CD4-positive, alpha-beta memory T cell (primary cell): ENCODE data around the gene FJX1. TPM values are rescaled to one million over a fixed set of nuclear protein-coding genes. Genes with fewer than 3 reads are reported as not detected.

ENCODE experiments used
- CTCF ChIA-PET: fragments of 350-600 bp; sonication (Branson Sonifier 250); formaldehyde crosslinking; loops from one replicate; lab custom pipeline; 2021; ENCODE audit warnings: inconsistent platforms; ENCODE audit not compliant: partially characterized antibody; lab: Charles Lee
- POLR2A ChIA-PET: fragments of 350-600 bp; sonication (Branson Sonifier 250); formaldehyde crosslinking; loops from one replicate; lab custom pipeline; 2021; ENCODE audit not compliant: partially characterized antibody; lab: Charles Lee
- DNase-seq, 5 donors: peaks; one replicate each; pipeline versions ENCODE4 v3.0.0 to v3.0.0-alpha.2; 2020 to 2022; ENCODE audit warnings: mixed read lengths in 1 of 5
- H3K27ac ChIP-seq: one replicate; pipeline ENCODE4 v1.7.0; 2013; ENCODE audit warnings: low read depth, low read length
- H3K27me3 ChIP-seq: 2 replicates; pipeline ENCODE4 v1.7.0; 2013; ENCODE audit warnings: mild to moderate bottlenecking, low read length, moderate library complexity; ENCODE audit not compliant: insufficient read depth
- H3K36me3 ChIP-seq: 2 replicates; pipeline ENCODE4 v1.7.0; 2013; ENCODE audit warnings: mild to moderate bottlenecking, low read length, moderate library complexity; ENCODE audit not compliant: insufficient read depth
- H3K4me1 ChIP-seq: 2 replicates; pipeline ENCODE4 v1.7.0; 2013; ENCODE audit warnings: mild to moderate bottlenecking, low read length, moderate library complexity; ENCODE audit not compliant: insufficient read depth
- H3K4me3 ChIP-seq, 2 donors: one replicate each; pipeline ENCODE4 v1.7.0; 2013; ENCODE audit warnings: low read length in 2 of 2, mild to moderate bottlenecking in 1 of 2
- H3K9me3 ChIP-seq, 2 donors: one replicate each; pipeline ENCODE4 v1.7.0; 2013; ENCODE audit warnings: low read length in 2 of 2, control low read depth in 1 of 2; ENCODE audit not compliant: control insufficient read depth in 1 of 2
- H3K27ac Mint-ChIP-seq, 7 donors: one replicate each; pipeline ENCODE4 v1.8.0; 2020 to 2021; ENCODE audit warnings: mixed read lengths in 7 of 7, mild to moderate bottlenecking in 6 of 7, inconsistent platforms in 3 of 7, moderate library complexity in 3 of 7
- H3K27me3 Mint-ChIP-seq, 2 donors: one replicate each; pipeline ENCODE4 v1.8.0; 2020 to 2021; ENCODE audit warnings: mixed read lengths in 2 of 2
- H3K36me3 Mint-ChIP-seq, 2 donors: one replicate each; pipeline ENCODE4 v1.8.0; 2020 to 2021; ENCODE audit warnings: mixed read lengths in 2 of 2, inconsistent platforms in 1 of 2, mild to moderate bottlenecking in 1 of 2
- H3K4me1 Mint-ChIP-seq, 4 donors: one replicate each; pipeline ENCODE4 v1.8.0; 2020 to 2021; ENCODE audit warnings: mixed read lengths in 4 of 4, mild to moderate bottlenecking in 1 of 4
- H3K4me3 Mint-ChIP-seq, 8 donors: one replicate each; pipeline ENCODE4 v1.8.0; 2020 to 2021; ENCODE audit warnings: mixed read lengths in 8 of 8, mild to moderate bottlenecking in 7 of 8, moderate library complexity in 6 of 8, inconsistent platforms in 3 of 8
- H3K9me3 Mint-ChIP-seq, 8 donors: one replicate each; pipeline ENCODE4 v1.8.0; 2020 to 2021; ENCODE audit warnings: mixed read lengths in 8 of 8, mild to moderate bottlenecking in 5 of 8, inconsistent platforms in 3 of 8, moderate library complexity in 1 of 8
- intact Hi-C: fragments of 100-400 bp; cut with micrococcal nuclease; formaldehyde crosslinking; loops from one replicate; pipeline ENCODE4 v1.15.1; 2023
- polyA plus RNA-seq, 2 donors: library from polyadenylated mRNA; unstranded; fragments of 300-500 nt; fragmentation: Illumina TruSeq; gene quantifications; one replicate each; pipeline ENCODE4 v1.2.3, GENCODE V29; 2021
- total RNA-seq, 2 experiments: library from RNA; stranded (reverse); gene quantifications; one replicate each; pipeline ENCODE4 v1.2.3, GENCODE V29; 2021

The FJX1 gene
- total and polyA plus RNA-seq, 4 experiments from 2014 or later: 0.10 TPM; not detected in 3

GRCh38 chr11:35584321-35584720 lies 33.9 kb upstream of the FJX1 start:
- CTCF ChIA-PET: no interaction called here
- H3K4me1 ChIP-seq: no peaks in the 10 kb centered on the region
- no peaks in the 10 kb centered on the region for H3K36me3 Mint-ChIP-seq
- peaks cover 8% of the 10 kb centered on the region for H3K27me3 ChIP-seq
- no peak overlapping the region for H3K4me3 ChIP-seq
- no peak overlapping the region for H3K27ac ChIP-seq
- peaks cover 0 to 4% (median 0%) of the 10 kb centered on the region in 8 donors for H3K9me3 Mint-ChIP-seq
- POLR2A ChIA-PET: no interaction called here
- no peaks in the 10 kb centered on the region for H3K4me1 Mint-ChIP-seq
- H3K27ac Mint-ChIP-seq: no peak overlapping the region
- intact Hi-C loops: no loop called here
- no peaks in the 10 kb centered on the region for H3K9me3 ChIP-seq
- H3K27me3 Mint-ChIP-seq: peaks cover 21 to 51% of the 10 kb centered on the region in 2 donors
- DNase-seq: no peak
- H3K36me3 ChIP-seq: no peaks in the 10 kb centered on the region
- H3K4me3 Mint-ChIP-seq: no peak overlapping the region

GRCh38 chr11:35585416-35585815 lies 32.8 kb upstream of the FJX1 start:
- Mint-ChIP-seq H3K27me3 (peaks cover 21 to 49% of the 10 kb centered on the region in 2 donors), H3K4me1 (no peaks in the 10 kb centered on the region), H3K27ac (no peak overlapping the region), H3K36me3 (no peaks in the 10 kb centered on the region), H3K9me3 (no peaks in the 10 kb centered on the region), H3K4me3 (no peak overlapping the region)
- CTCF ChIA-PET: no interaction called here
- intact Hi-C loops: no loop called here
- Histone ChIP-seq H3K4me3 (no peak overlapping the region), H3K27me3 (peaks cover 8% of the 10 kb centered on the region), H3K4me1 (no peaks in the 10 kb centered on the region), H3K9me3 (no peaks in the 10 kb centered on the region), H3K27ac (no peak overlapping the region), H3K36me3 (no peaks in the 10 kb centered on the region)
- POLR2A ChIA-PET: no interaction called here
- DNase-seq: no peak

- Histone ChIP-seq H3K27ac (no peak overlapping the region), H3K36me3 (no peaks in the 10 kb centered on the region), H3K4me1 (no peaks in the 10 kb centered on the region), H3K27me3 (peaks cover 8% of the 10 kb centered on the region), H3K4me3 (no peak overlapping the region), H3K9me3 (no peaks in the 10 kb centered on the region)
- no peak for DNase-seq
- H3K4me1 Mint-ChIP-seq: no peaks in the 10 kb centered on the region
- H3K36me3 Mint-ChIP-seq: no peaks in the 10 kb centered on the region
- H3K9me3 Mint-ChIP-seq: no peaks in the 10 kb centered on the region
- ChIA-PET CTCF (no interaction called here), POLR2A (no interaction called here)
- intact Hi-C loops: no loop called here
- H3K27ac Mint-ChIP-seq: no peak overlapping the region
- no peak overlapping the region for H3K4me3 Mint-ChIP-seq
- H3K27me3 Mint-ChIP-seq: peaks cover 18 to 45% of the 10 kb centered on the region in 2 donors
These were observed 32.0 kb upstream of the FJX1 start for GRCh38 chr11:35586222-35586621.

DNA sequence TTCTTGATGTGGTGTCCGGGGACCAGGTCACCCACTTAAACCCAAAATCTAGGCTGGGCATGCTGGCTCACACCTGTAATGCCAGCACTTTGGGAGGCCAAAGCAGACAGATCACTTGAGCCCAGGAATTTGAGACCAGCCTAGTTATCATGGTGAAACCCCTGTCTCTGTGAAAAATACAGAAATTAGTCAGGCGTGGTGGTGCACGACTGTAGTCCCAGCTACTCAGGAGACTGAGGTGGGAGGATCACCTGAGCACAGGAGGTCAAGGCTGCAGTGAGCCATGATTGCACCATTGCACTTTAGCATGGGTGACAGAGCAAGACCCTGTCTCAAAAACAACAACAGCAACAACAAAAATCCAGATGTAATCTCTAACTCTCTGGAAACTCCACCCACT lies 30.3 kb upstream of the FJX1 start:
- Mint-ChIP-seq H3K27ac (no peak overlapping the region), H3K27me3 (peaks cover 8 to 49% of the 10 kb centered on the region in 2 donors)
- POLR2A ChIA-PET: no interaction called here

DNA sequence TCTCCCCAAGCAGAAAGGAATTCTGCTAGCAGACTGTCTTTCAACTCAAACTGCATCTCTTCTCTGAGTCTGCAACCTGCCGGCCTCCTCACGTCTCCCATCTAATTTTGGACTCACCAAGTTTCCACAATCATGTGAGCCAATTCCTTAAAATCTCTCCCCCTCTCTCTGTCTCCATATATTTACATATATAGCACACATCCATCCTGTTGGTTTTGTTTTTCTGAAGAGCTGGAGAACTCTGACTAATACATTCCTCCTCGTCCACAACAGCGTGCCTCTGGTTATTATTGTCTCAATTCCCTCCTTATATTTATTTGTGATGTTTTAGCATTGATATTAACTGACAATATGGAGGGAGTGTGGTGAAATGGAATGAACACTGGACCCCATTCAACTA lies 29.6 kb upstream of the FJX1 start:
- Mint-ChIP-seq H3K9me3 (no peaks in the 10 kb centered on the region), H3K36me3 (no peaks in the 10 kb centered on the region), H3K27ac (no peak overlapping the region), H3K27me3 (peaks cover 11 to 46% of the 10 kb centered on the region in 2 donors), H3K4me1 (no peaks in the 10 kb centered on the region), H3K4me3 (no peak overlapping the region)
- H3K9me3 ChIP-seq: no peaks in the 10 kb centered on the region
- intact Hi-C loops: no loop called here
- no peak for DNase-seq
- no peaks in the 10 kb centered on the region for H3K4me1 ChIP-seq
- POLR2A ChIA-PET: no interaction called here
- CTCF ChIA-PET: no interaction called here
- no peak overlapping the region for H3K4me3 ChIP-seq
- no peak overlapping the region for H3K27ac ChIP-seq
- H3K27me3 ChIP-seq: peaks cover 4% of the 10 kb centered on the region
- no peaks in the 10 kb centered on the region for H3K36me3 ChIP-seq

More for the DNA sequence above, 30.3 kb upstream of the FJX1 start:
- Histone ChIP-seq H3K36me3 (no peaks in the 10 kb centered on the region), H3K4me1 (no peaks in the 10 kb centered on the region), H3K9me3 (no peaks in the 10 kb centered on the region), H3K4me3 (no peak overlapping the region), H3K27ac (no peak overlapping the region), H3K27me3 (peaks cover 4% of the 10 kb centered on the region)
- Mint-ChIP-seq H3K9me3 (no peaks in the 10 kb centered on the region), H3K4me3 (no peak overlapping the region), H3K4me1 (no peaks in the 10 kb centered on the region), H3K36me3 (no peaks in the 10 kb centered on the region)
- intact Hi-C loops: no loop called here
- no peak for DNase-seq
- CTCF ChIA-PET: no interaction called here

DNA sequence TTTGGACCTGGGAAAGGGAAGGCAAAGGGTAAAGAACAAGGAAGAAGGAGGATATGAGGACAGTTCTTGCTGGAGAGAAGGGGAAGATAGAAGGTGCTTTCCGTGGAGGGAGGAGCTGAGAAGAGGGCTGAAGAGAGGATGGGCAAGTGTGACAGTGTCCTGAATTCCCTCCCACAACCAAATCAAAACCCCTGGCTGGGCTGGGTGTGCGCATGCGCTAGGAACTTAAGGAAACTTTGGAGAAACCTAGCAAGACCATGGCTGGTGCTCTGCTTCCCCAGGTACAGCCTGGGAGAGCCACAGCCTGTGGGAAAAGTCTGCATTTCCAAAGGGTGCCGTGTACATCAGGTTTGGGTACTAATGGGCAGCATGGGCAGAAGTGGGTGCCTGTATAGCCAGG lies 29.0 kb upstream of the FJX1 start:
- no peak overlapping the region for H3K4me3 Mint-ChIP-seq
- H3K27me3 ChIP-seq: peaks cover 4% of the 10 kb centered on the region
- CTCF ChIA-PET: no interaction called here

GRCh38 chr11:35590412-35590811 lies 27.8 kb upstream of the FJX1 start:
- H3K4me3 ChIP-seq: no peak overlapping the region
- H3K27ac Mint-ChIP-seq: no peak overlapping the region
- DNase-seq: no peak
- H3K36me3 Mint-ChIP-seq: no peaks in the 10 kb centered on the region
- no peak overlapping the region for H3K27ac ChIP-seq
- H3K4me1 Mint-ChIP-seq: no peaks in the 10 kb centered on the region
- no peaks in the 10 kb centered on the region for H3K4me1 ChIP-seq
- no peaks in the 10 kb centered on the region for H3K9me3 ChIP-seq
- no peak overlapping the region for H3K4me3 Mint-ChIP-seq
- CTCF ChIA-PET: interaction anchor here (1.2 kb wide), 1 partner anchor 26 kb away, joined by 3 read pairs; no protein-coding TSS in a partner anchor
- H3K27me3 Mint-ChIP-seq: peaks cover 11 to 38% of the 10 kb centered on the region in 2 donors
- POLR2A ChIA-PET: no interaction called here
- no peaks in the 10 kb centered on the region for H3K27me3 ChIP-seq
- no peaks in the 10 kb centered on the region for H3K9me3 Mint-ChIP-seq
- intact Hi-C loops: no loop called here
- H3K36me3 ChIP-seq: no peaks in the 10 kb centered on the region

More for the DNA sequence above, 29.0 kb upstream of the FJX1 start:
- no peaks in the 10 kb centered on the region for H3K36me3 Mint-ChIP-seq
- H3K4me1 Mint-ChIP-seq: no peaks in the 10 kb centered on the region
- H3K27ac ChIP-seq: no peak overlapping the region
- no peaks in the 10 kb centered on the region for H3K9me3 ChIP-seq
- intact Hi-C loops: no loop called here
- no peaks in the 10 kb centered on the region for H3K9me3 Mint-ChIP-seq
- H3K4me3 ChIP-seq: no peak overlapping the region
- POLR2A ChIA-PET: no interaction called here
- H3K4me1 ChIP-seq: no peaks in the 10 kb centered on the region
- peaks cover 11 to 41% of the 10 kb centered on the region in 2 donors for H3K27me3 Mint-ChIP-seq
- no peak for DNase-seq
- no peak overlapping the region for H3K27ac Mint-ChIP-seq
- no peaks in the 10 kb centered on the region for H3K36me3 ChIP-seq

- Histone ChIP-seq H3K36me3 (no peaks in the 10 kb centered on the region), H3K9me3 (no peaks in the 10 kb centered on the region), H3K27me3 (no peaks in the 10 kb centered on the region), H3K4me1 (no peaks in the 10 kb centered on the region), H3K27ac (no peak overlapping the region), H3K4me3 (no peak overlapping the region)
- Mint-ChIP-seq H3K4me3 (no peak overlapping the region), H3K9me3 (peaks cover 0 to 3% (median 0%) of the 10 kb centered on the region in 8 donors), H3K27ac (no peak overlapping the region), H3K4me1 (no peaks in the 10 kb centered on the region), H3K27me3 (peaks cover 16 to 34% of the 10 kb centered on the region in 2 donors), H3K36me3 (no peaks in the 10 kb centered on the region)
- intact Hi-C loops: no loop called here
- DNase-seq: no peak
- POLR2A ChIA-PET: no interaction called here
- CTCF ChIA-PET: no interaction called here
These were observed 25.1 kb upstream of the FJX1 start for GRCh38 chr11:35593143-35593542.
